ENCODE results near the gene RIPOR3.

GRCh38 chr20:50719328-50719727 lies 28.0 kb upstream of the RIPOR3 start:
- TF ChIP-seq CTCF (IDR thresholded peaks at IDR 0.05; ENCODE audit: low read length) (no peak), EZH2 (IDR thresholded peaks at IDR 0.05; ENCODE audit: borderline replicate concordance, low read length) (no peak)
